Type B pancreatic cell (in vitro differentiated cells): ENCODE results near the gene ITSN1. TPM values are rescaled to one million over a fixed set of nuclear protein-coding genes. Genes with fewer than 3 reads are reported as not detected.

Experiments
- DNase-seq: peaks from one replicate; pipeline ENCODE4 v3.0.0; 2021; ENCODE audit warnings: mixed read lengths; ENCODE audit not compliant: unreplicated experiment; ENCODE audit errors: extremely low spot score
- H3K27ac Mint-ChIP-seq: 2 replicates; pipeline ENCODE4 v1.8.0; 2021; ENCODE audit warnings: mild to moderate bottlenecking, mixed read lengths
- H3K27me3 Mint-ChIP-seq: 2 replicates; pipeline ENCODE4 v1.8.0; 2021; ENCODE audit warnings: mixed read lengths
- H3K36me3 Mint-ChIP-seq: 2 replicates; pipeline ENCODE4 v1.8.0; 2021; ENCODE audit warnings: mixed read lengths
- H3K4me1 Mint-ChIP-seq: one replicate; pipeline ENCODE4 v1.8.0; 2021; ENCODE audit warnings: mixed read lengths; ENCODE audit not compliant: unreplicated experiment
- H3K4me3 Mint-ChIP-seq: 2 replicates; pipeline ENCODE4 v1.8.0; 2021; ENCODE audit warnings: mild to moderate bottlenecking, mixed read lengths
- H3K9me3 Mint-ChIP-seq: 2 replicates; pipeline ENCODE4 v1.8.0; 2021; ENCODE audit warnings: mixed read lengths
- CTCF ChIP-seq: fragments of 200-600 bp; sonication (generic); conservative IDR thresholded peaks from 2 replicates; pipeline ENCODE4 v1.5.0; 2021; ENCODE audit warnings: antibody characterized with exemption, mild to moderate bottlenecking
- total RNA-seq: library from RNA; stranded (reverse); gene quantifications from 2 replicates; pipeline ENCODE4 v1.2.1, GENCODE V29; 2021; ENCODE audit warnings: low replicate concordance

The ITSN1 gene
- total RNA-seq, 1 donor from 2014 or later, result 89.1 TPM

GRCh38 chr21:33869873-33870272, 227.6 kb downstream of the ITSN1 start:
- Mint-ChIP-seq H3K27me3 (no peaks in the 10 kb centered on the region), H3K4me1 (no peaks in the 10 kb centered on the region), H3K36me3 (peaks cover 6% of the 10 kb centered on the region), H3K9me3 (no peaks in the 10 kb centered on the region), H3K27ac (no peak overlapping the region), H3K4me3 (no peak overlapping the region)
- no peak for DNase-seq
- TF ChIP-seq CTCF, result no peak

GRCh38 chr21:33870768-33871167, 228.5 kb downstream of the ITSN1 start:
- no peaks in the 10 kb centered on the region for H3K4me1 Mint-ChIP-seq

GRCh38 chr21:33871171-33871570, 228.9 kb downstream of the ITSN1 start:
- no peak for TF ChIP-seq CTCF
- DNase-seq, result no peak
- no peaks in the 10 kb centered on the region for H3K4me1 Mint-ChIP-seq
- no peaks in the 10 kb centered on the region for H3K9me3 Mint-ChIP-seq
- no peaks in the 10 kb centered on the region for H3K27me3 Mint-ChIP-seq
- no peak overlapping the region for H3K27ac Mint-ChIP-seq
- H3K36me3 Mint-ChIP-seq, result peaks cover 6% of the 10 kb centered on the region
- no peak overlapping the region for H3K4me3 Mint-ChIP-seq

More at GRCh38 chr21:33870768-33871167, 228.5 kb downstream of the ITSN1 start:
- Mint-ChIP-seq H3K4me3 (no peak overlapping the region), H3K27ac (no peak overlapping the region), H3K36me3 (peaks cover 6% of the 10 kb centered on the region), H3K27me3 (no peaks in the 10 kb centered on the region), H3K9me3 (no peaks in the 10 kb centered on the region)
- no peak for DNase-seq
- TF ChIP-seq CTCF, result no peak

- no peak overlapping the region for H3K4me3 Mint-ChIP-seq
- peaks cover 6% of the 10 kb centered on the region for H3K36me3 Mint-ChIP-seq
- DNase-seq, result no peak
- H3K4me1 Mint-ChIP-seq, result no peaks in the 10 kb centered on the region
- no peaks in the 10 kb centered on the region for H3K9me3 Mint-ChIP-seq
- TF ChIP-seq CTCF, result no peak
- H3K27ac Mint-ChIP-seq, result no peak overlapping the region
- no peaks in the 10 kb centered on the region for H3K27me3 Mint-ChIP-seq
Observed at GRCh38 chr21:33872881-33873515, 230.7 kb downstream of the ITSN1 start.

- DNase-seq, result no peak
- Mint-ChIP-seq H3K9me3 (no peaks in the 10 kb centered on the region), H3K27ac (no peak overlapping the region), H3K36me3 (peaks cover 6% of the 10 kb centered on the region), H3K27me3 (no peaks in the 10 kb centered on the region), H3K4me1 (no peaks in the 10 kb centered on the region), H3K4me3 (no peak overlapping the region)
- no peak for TF ChIP-seq CTCF
Observed at GRCh38 chr21:33874161-33874560, 231.9 kb downstream of the ITSN1 start.
